HUES6 (cell line): ENCODE results near the gene POU2F1.

Experiments
- H3K27ac ChIP-seq: 2 replicates; pipeline ENCODE4 v1.7.0; 2013; ENCODE audit warnings: low read depth, mild to moderate bottlenecking, low read length, inconsistent platforms
- H3K27me3 ChIP-seq: 2 replicates; pipeline ENCODE4 v1.6.1; 2013; ENCODE audit warnings: low read length; ENCODE audit not compliant: control insufficient read depth, insufficient read depth
- H3K36me3 ChIP-seq: 2 replicates; pipeline ENCODE4 v1.6.1; 2013; ENCODE audit warnings: low read length; ENCODE audit not compliant: control insufficient read depth, insufficient read depth
- H3K4me1 ChIP-seq: 2 replicates; pipeline ENCODE4 v1.6.1; 2013; ENCODE audit warnings: low read length; ENCODE audit not compliant: control insufficient read depth, insufficient read depth
- H3K4me3 ChIP-seq: 2 replicates; pipeline ENCODE4 v1.5.1; 2013; ENCODE audit warnings: low read depth, low read length
- H3K9ac ChIP-seq: one replicate; pipeline ENCODE4 v1.6.1; 2013; ENCODE audit warnings: mild to moderate bottlenecking, low read length
- H3K9me3 ChIP-seq: 2 replicates; pipeline ENCODE4 v1.6.1; 2013; ENCODE audit warnings: low read depth, low read length; ENCODE audit not compliant: control insufficient read depth, insufficient read depth

POU2F1 gene

GRCh38 chr1:167442854-167443565 is 222.3 kb downstream of the POU2F1 start:
- H3K4me1 ChIP-seq = peaks cover 18% of the 10 kb centered on the region
- peaks cover 34% of the 10 kb centered on the region for H3K27me3 ChIP-seq

GRCh38 chr1:167443757-167444156 is 223.1 kb downstream of the POU2F1 start:
- Histone ChIP-seq H3K9ac (no peak overlapping the region), H3K4me1 (peaks cover 21% of the 10 kb centered on the region), H3K4me3 (no peak overlapping the region), H3K9me3 (no peaks in the 10 kb centered on the region), H3K27me3 (peaks cover 27% of the 10 kb centered on the region), H3K27ac (no peak overlapping the region), H3K36me3 (no peaks in the 10 kb centered on the region)

More at GRCh38 chr1:167442854-167443565, 222.3 kb downstream of the POU2F1 start:
- Histone ChIP-seq H3K36me3 (no peaks in the 10 kb centered on the region), H3K9me3 (no peaks in the 10 kb centered on the region), H3K9ac (no peak overlapping the region), H3K4me3 (no peak overlapping the region), H3K27ac (no peak overlapping the region)

GRCh38 chr1:167446966-167447365 is 226.3 kb downstream of the POU2F1 start:
- H3K9me3 ChIP-seq = no peaks in the 10 kb centered on the region
- H3K4me1 ChIP-seq = peaks cover 16% of the 10 kb centered on the region
- H3K4me3 ChIP-seq = no peak overlapping the region
- no peak overlapping the region for H3K27ac ChIP-seq
- H3K9ac ChIP-seq = no peak overlapping the region
- no peaks in the 10 kb centered on the region for H3K36me3 ChIP-seq
- no peaks in the 10 kb centered on the region for H3K27me3 ChIP-seq

- Histone ChIP-seq H3K36me3 (no peaks in the 10 kb centered on the region), H3K27ac (no peak overlapping the region), H3K9me3 (no peaks in the 10 kb centered on the region), H3K4me1 (peaks cover 14% of the 10 kb centered on the region), H3K27me3 (no peaks in the 10 kb centered on the region), H3K4me3 (no peak overlapping the region), H3K9ac (no peak overlapping the region)
Observed at GRCh38 chr1:167447521-167448136, 226.9 kb downstream of the POU2F1 start.

GRCh38 chr1:167450843-167451242 is 230.2 kb downstream of the POU2F1 start:
- Histone ChIP-seq H3K9ac (no peak overlapping the region), H3K27ac (no peak overlapping the region), H3K9me3 (no peaks in the 10 kb centered on the region), H3K27me3 (peaks cover 20% of the 10 kb centered on the region), H3K4me1 (peaks cover 17% of the 10 kb centered on the region), H3K36me3 (no peaks in the 10 kb centered on the region), H3K4me3 (no peak overlapping the region)

- Histone ChIP-seq H3K27me3 (peaks cover 37% of the 10 kb centered on the region), H3K27ac (no peak overlapping the region), H3K9me3 (no peaks in the 10 kb centered on the region), H3K36me3 (no peaks in the 10 kb centered on the region), H3K4me3 (no peak overlapping the region), H3K4me1 (peaks cover 26% of the 10 kb centered on the region), H3K9ac (no peak overlapping the region)
Observed at GRCh38 chr1:167452483-167452882, 231.8 kb downstream of the POU2F1 start.

GRCh38 chr1:167453123-167453522 is 232.4 kb downstream of the POU2F1 start:
- no peak overlapping the region for H3K27ac ChIP-seq
- peaks cover 39% of the 10 kb centered on the region for H3K27me3 ChIP-seq
- peaks cover 27% of the 10 kb centered on the region; the same call in 1 of the 2 replicates for H3K4me1 ChIP-seq
- no peaks in the 10 kb centered on the region for H3K36me3 ChIP-seq
- H3K4me3 ChIP-seq = no peak overlapping the region
- no peaks in the 10 kb centered on the region for H3K9me3 ChIP-seq
- no peak overlapping the region for H3K9ac ChIP-seq

GRCh38 chr1:167454304-167454893 is 233.7 kb downstream of the POU2F1 start:
- Histone ChIP-seq H3K36me3 (no peaks in the 10 kb centered on the region), H3K9me3 (no peaks in the 10 kb centered on the region), H3K27me3 (peaks cover 39% of the 10 kb centered on the region), H3K9ac (no peak overlapping the region), H3K4me1 (peaks cover 26% of the 10 kb centered on the region; the same call in 1 of the 2 replicates), H3K4me3 (peak overlapping the region; percentile 68), H3K27ac (no peak overlapping the region)

GRCh38 chr1:167454894-167455785 is 234.5 kb downstream of the POU2F1 start:
- Histone ChIP-seq H3K4me1 (peaks cover 26% of the 10 kb centered on the region; the same call in 1 of the 2 replicates), H3K36me3 (no peaks in the 10 kb centered on the region), H3K4me3 (peak overlapping the region; percentile 68), H3K27ac (no peak overlapping the region), H3K9me3 (no peaks in the 10 kb centered on the region), H3K9ac (peak overlapping the region; percentile 10), H3K27me3 (peaks cover 39% of the 10 kb centered on the region)

GRCh38 chr1:167455786-167456446 is 235.2 kb downstream of the POU2F1 start:
- no peak overlapping the region for H3K27ac ChIP-seq
- H3K27me3 ChIP-seq = peaks cover 39% of the 10 kb centered on the region
- H3K4me3 ChIP-seq = peak overlapping the region; percentile 68
- no peaks in the 10 kb centered on the region for H3K36me3 ChIP-seq
- peaks cover 26% of the 10 kb centered on the region; the same call in 1 of the 2 replicates for H3K4me1 ChIP-seq
- H3K9me3 ChIP-seq = no peaks in the 10 kb centered on the region
- H3K9ac ChIP-seq = no peak overlapping the region
